GM20000 (cell line): ENCODE results near the gene KDM5B.
"Not testable (repeated sequence)": the region's sequence is repeated elsewhere in the genome, so short reads cannot be mapped to it uniquely, and the experiment has no call there.

Experiments used
- DNase-seq: peaks from one replicate; pipeline ENCODE4 v3.0.0; 2012; ENCODE audit warnings: low spot score
- CTCF ChIP-seq: IDR thresholded peaks from 2 replicates; pipeline ENCODE4 v1.5.1; 2012; ENCODE audit warnings: mild to moderate bottlenecking, control low read depth; ENCODE audit errors: extremely low read depth, missing control alignments

Gene KDM5B

DNA sequence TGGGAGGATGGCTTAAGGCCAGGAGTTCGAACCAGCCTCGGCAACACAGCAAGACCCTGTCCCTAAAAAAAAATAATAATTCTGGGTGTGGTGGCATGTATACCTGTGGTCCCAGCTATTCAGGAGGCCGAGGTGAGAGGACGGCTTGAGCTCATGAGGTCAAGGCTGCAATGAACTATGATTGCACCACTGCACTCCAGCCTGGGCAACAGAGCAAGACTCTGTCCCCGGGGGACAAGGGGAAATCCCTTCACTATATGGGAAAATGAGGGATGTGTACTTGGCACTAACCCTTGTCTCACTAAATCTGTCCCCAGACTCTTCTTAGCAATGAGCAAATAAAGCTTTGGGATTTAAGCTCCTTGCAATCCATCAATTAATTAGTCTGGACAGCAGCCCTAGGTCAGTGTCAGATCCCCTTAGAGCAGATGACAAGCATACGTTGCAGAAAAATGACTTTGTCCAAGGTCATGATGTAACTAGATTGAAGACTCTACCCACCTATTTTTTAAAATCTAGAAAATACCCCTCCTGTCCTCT, 9.4 kb downstream of the KDM5B start:
- no peak for DNase-seq
- TF ChIP-seq CTCF: no peak

GRCh38 chr1:202798260-202798659, 10.0 kb downstream of the KDM5B start:
- DNase-seq: no peak
- no peak for TF ChIP-seq CTCF

- no peak for TF ChIP-seq CTCF
- no peak for DNase-seq
These were observed 11.6 kb downstream of the KDM5B start for GRCh38 chr1:202796670-202797069.

DNA sequence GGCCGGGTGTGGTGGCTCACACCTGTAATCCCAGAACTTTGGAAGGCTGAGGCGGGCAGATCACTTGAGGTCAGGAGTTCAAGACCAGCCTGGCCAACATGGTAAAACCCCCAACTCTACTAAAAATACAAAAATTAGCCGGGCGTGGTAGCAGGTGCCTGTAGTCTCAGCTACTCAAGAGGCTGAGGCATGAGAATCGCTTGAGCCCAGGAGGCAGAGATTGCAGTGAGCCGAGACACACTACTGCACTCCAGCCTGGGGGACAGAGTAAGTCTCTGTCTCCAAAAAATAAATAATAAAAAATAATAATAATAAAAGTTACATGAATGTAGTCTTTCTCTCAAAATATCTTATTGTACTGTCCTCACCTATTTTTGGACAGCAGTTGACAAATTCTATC, 13.3 kb downstream of the KDM5B start:
- not testable (repeated sequence) for DNase-seq

DNA sequence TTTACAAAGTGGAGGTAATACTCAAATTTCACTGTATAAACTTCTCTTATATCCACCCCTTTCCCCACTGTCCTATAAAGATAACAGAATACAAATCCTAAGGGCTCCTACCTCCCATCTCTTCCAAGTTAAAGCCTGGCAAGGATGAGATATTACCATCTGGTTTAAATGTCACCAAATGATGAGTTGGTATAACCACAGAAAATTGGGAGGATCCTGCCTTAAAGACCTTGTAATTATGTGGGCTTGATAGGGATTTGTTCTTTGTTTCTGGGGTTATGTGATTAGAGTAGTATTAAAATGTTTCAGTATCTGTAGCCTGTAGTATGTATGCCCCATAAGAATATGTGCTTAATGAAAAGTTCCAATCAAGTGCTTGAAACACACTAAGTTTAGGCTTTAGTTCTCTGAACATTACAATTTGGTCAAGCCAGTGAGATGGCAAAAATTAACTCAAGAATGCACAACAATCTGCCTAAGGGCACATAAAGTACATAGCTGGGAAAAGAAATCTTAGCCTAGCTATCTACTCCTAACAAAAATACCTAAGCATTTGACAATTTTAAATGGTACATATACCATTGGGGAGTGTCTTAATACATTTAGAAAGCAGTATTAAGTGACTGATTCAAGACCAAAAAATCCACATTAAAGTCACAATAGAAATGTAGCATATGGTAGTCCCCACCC, 14.0 kb downstream of the KDM5B start:
- no peak for TF ChIP-seq CTCF
- DNase-seq: no peak

DNA sequence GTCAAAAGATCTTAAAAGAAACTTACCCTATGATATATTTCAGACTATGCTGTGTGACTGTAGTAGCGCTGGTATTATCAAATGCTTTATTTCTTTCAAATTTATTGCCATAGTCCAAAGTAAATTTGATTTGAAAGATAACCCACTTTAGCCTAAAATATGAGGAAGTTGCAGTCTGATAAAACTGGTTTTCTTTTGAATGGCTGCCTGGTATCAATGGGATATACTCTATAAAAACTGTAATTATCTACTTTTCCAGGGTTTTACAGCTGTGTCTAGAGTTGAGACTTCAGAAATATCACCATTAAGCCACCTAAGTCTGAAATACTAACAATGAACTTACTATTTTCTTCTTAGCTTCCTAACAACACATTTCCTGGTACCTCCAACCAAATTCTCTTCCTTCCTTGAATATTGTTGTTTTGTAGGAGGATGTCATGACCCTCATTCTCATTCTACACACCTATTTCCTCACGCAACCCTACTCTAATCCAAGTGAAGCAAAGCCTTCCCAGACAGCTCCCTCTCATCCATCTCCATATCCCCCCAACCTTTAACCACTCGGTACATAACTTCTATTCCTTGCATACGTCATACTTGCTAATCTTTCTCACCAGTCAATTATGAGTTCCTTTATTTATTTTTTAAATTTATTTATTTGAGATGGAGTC, 17.0 kb downstream of the KDM5B start:
- DNase-seq: no peak
- no peak for TF ChIP-seq CTCF

GRCh38 chr1:202788800-202789199, 19.4 kb downstream of the KDM5B start:
- no peak for TF ChIP-seq CTCF
- DNase-seq: no peak
